CD8-positive, alpha-beta memory T cell (primary cell): ENCODE results near the gene PRKCZ. TPM values are rescaled to one million over a fixed set of nuclear protein-coding genes. Genes with fewer than 3 reads are reported as not detected.
"Not testable (repeated sequence)": the region's sequence is repeated elsewhere in the genome, so short reads cannot be mapped to it uniquely, and the experiment has no call there.

ENCODE experiments used
- CTCF ChIA-PET: fragments of 350-600 bp; sonication (Branson Sonifier 250); formaldehyde crosslinking; loops from one replicate; lab custom pipeline; 2021; ENCODE audit warnings: antibody characterized with exemption; lab: Charles Lee
- POLR2A ChIA-PET: fragments of 350-600 bp; sonication (Branson Sonifier 250); formaldehyde crosslinking; loops from one replicate; lab custom pipeline; 2021; ENCODE audit warnings: antibody characterized with exemption; lab: Charles Lee
- DNase-seq, 5 donors: peaks; one replicate each; pipeline versions ENCODE4 v3.0.0 to v3.0.0-alpha.2; 2020 to 2022; ENCODE audit warnings: mixed read lengths in 1 of 5
- H3K27ac ChIP-seq: one replicate; pipeline ENCODE4 v1.7.0; 2013; ENCODE audit warnings: low read depth, mild to moderate bottlenecking, low read length, moderate library complexity
- H3K27me3 ChIP-seq: 2 replicates; pipeline ENCODE4 v1.7.0; 2013; ENCODE audit warnings: low read length, mild to moderate bottlenecking; ENCODE audit not compliant: insufficient read depth, poor library complexity, severe bottlenecking
- H3K36me3 ChIP-seq: 2 replicates; pipeline ENCODE4 v1.7.0; 2013; ENCODE audit warnings: mild to moderate bottlenecking, low read length, moderate library complexity; ENCODE audit not compliant: insufficient read depth
- H3K4me1 ChIP-seq: 2 replicates; pipeline ENCODE4 v1.7.0; 2013; ENCODE audit warnings: mild to moderate bottlenecking, low read length, moderate library complexity; ENCODE audit not compliant: insufficient read depth
- H3K4me3 ChIP-seq: 2 replicates; pipeline ENCODE4 v1.7.0; 2013; ENCODE audit warnings: mild to moderate bottlenecking, low read length
- H3K9me3 ChIP-seq: 2 replicates; pipeline ENCODE4 v1.7.0; 2013; ENCODE audit warnings: mild to moderate bottlenecking, low read length
- H3K27ac Mint-ChIP-seq, 8 donors: one replicate each; pipeline ENCODE4 v1.8.0; 2020 to 2021; ENCODE audit warnings: mixed read lengths in 8 of 8, mild to moderate bottlenecking in 6 of 8, inconsistent platforms in 3 of 8, moderate library complexity in 3 of 8
- H3K27me3 Mint-ChIP-seq, 2 donors: one replicate each; pipeline ENCODE4 v1.8.0; 2020 to 2021; ENCODE audit warnings: mixed read lengths in 2 of 2, mild to moderate bottlenecking in 1 of 2, moderate library complexity in 1 of 2
- H3K36me3 Mint-ChIP-seq, 3 donors: one replicate each; pipeline ENCODE4 v1.8.0; 2020 to 2021; ENCODE audit warnings: mixed read lengths in 3 of 3, inconsistent platforms in 1 of 3, mild to moderate bottlenecking in 1 of 3
- H3K4me1 Mint-ChIP-seq, 3 donors: one replicate each; pipeline ENCODE4 v1.8.0; 2020 to 2021; ENCODE audit warnings: mixed read lengths in 3 of 3, inconsistent platforms in 1 of 3, mild to moderate bottlenecking in 1 of 3
- H3K4me3 Mint-ChIP-seq, 7 donors: one replicate each; pipeline ENCODE4 v1.8.0; 2020 to 2021; ENCODE audit warnings: mixed read lengths in 7 of 7, mild to moderate bottlenecking in 6 of 7, moderate library complexity in 4 of 7, inconsistent platforms in 2 of 7
- H3K9me3 Mint-ChIP-seq, 5 donors: one replicate each; pipeline ENCODE4 v1.8.0; 2020 to 2022; ENCODE audit warnings: mixed read lengths in 5 of 5, mild to moderate bottlenecking in 3 of 5, moderate library complexity in 2 of 5, inconsistent platforms in 1 of 5
- polyA plus RNA-seq: library from polyadenylated mRNA; unstranded; fragments of 300-500 nt; fragmentation: Illumina TruSeq; gene quantifications from one replicate; pipeline ENCODE4 v1.2.3, GENCODE V29; 2021
- total RNA-seq, 2 experiments: library from RNA; stranded (reverse); gene quantifications; one replicate each; pipeline ENCODE4 v1.2.3, GENCODE V29; 2021

The PRKCZ gene
- total and polyA plus RNA-seq, 3 experiments from 2014 or later = 13.8 to 17.4 (median 15.4) TPM

GRCh38 chr1:2134266-2134620, 84.0 kb downstream of the PRKCZ start:
- Mint-ChIP-seq H3K4me1 (peaks cover 15 to 45% (median 21%) of the 10 kb centered on the region in 3 donors), H3K27ac (peak overlapping the region in 7 of 8 donors; percentile 47 to 88 (median 66)), H3K36me3 (peaks cover 0 to 7% (median 0%) of the 10 kb centered on the region in 3 donors), H3K27me3 (no peaks in the 10 kb centered on the region), H3K9me3 (no peaks in the 10 kb centered on the region), H3K4me3 (peak overlapping the region in 3 of 7 donors; percentile 41 to 61 (median 52))
- POLR2A ChIA-PET = no interaction called here
- Histone ChIP-seq H3K4me3 (no peak overlapping the region), H3K4me1 (peaks cover 10% of the 10 kb centered on the region), H3K36me3 (no peaks in the 10 kb centered on the region), H3K27me3 (no peaks in the 10 kb centered on the region), H3K27ac (no peak overlapping the region), H3K9me3 (no peaks in the 10 kb centered on the region)
- no peak for DNase-seq
- CTCF ChIA-PET = interaction anchor here (1.5 kb wide), 1 partner anchor 15 kb away, joined by 4 read pairs; no protein-coding TSS in a partner anchor

- no peaks in the 10 kb centered on the region for H3K27me3 Mint-ChIP-seq
- peak overlapping the region in 2 of 7 donors; percentile 9 to 45 for H3K4me3 Mint-ChIP-seq
- H3K36me3 Mint-ChIP-seq = peaks cover 0 to 7% (median 0%) of the 10 kb centered on the region in 3 donors
- Histone ChIP-seq H3K27me3 (no peaks in the 10 kb centered on the region), H3K9me3 (no peaks in the 10 kb centered on the region), H3K4me1 (peaks cover 13% of the 10 kb centered on the region), H3K27ac (no peak overlapping the region), H3K4me3 (no peak overlapping the region), H3K36me3 (no peaks in the 10 kb centered on the region)
- ChIA-PET POLR2A (no interaction called here), CTCF (interaction anchor here (1.6 kb wide), 1 partner anchor 247 kb away, joined by 3 read pairs; no protein-coding TSS in a partner anchor)
- peak overlapping the region in 4 of 8 donors; percentile 54 to 88 (median 81) for H3K27ac Mint-ChIP-seq
- H3K4me1 Mint-ChIP-seq = peaks cover 17 to 49% (median 23%) of the 10 kb centered on the region in 3 donors
- no peaks in the 10 kb centered on the region for H3K9me3 Mint-ChIP-seq
- no peak for DNase-seq
Observed at GRCh38 chr1:2134621-2135307, 84.6 kb downstream of the PRKCZ start.

DNA sequence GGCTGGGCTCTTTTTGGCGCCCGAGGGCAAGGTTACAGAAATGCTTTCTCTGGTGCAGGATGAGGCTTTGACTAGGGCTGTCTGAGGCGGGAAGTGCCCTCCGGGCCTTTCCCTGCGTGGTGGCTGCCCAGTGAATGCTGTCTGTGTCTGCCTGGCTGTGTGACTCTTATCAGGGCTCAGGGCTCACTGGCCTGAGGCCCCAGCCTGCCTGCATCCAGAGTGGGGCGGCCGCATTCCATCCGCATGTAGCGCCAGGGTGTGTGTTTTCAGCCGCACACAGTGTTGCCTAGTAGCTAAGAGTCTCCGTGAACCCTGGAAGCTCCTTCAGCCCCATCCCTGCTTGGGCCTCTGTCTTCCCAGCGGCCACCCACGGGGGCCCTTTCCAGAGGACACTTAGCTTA, 85.2 kb downstream of the PRKCZ start:
- H3K27me3 Mint-ChIP-seq = no peaks in the 10 kb centered on the region
- no peak for DNase-seq
- Histone ChIP-seq H3K27me3 (no peaks in the 10 kb centered on the region), H3K4me3 (no peak overlapping the region), H3K9me3 (no peaks in the 10 kb centered on the region), H3K4me1 (peaks cover 15% of the 10 kb centered on the region), H3K36me3 (no peaks in the 10 kb centered on the region), H3K27ac (no peak overlapping the region)
- ChIA-PET POLR2A (no interaction called here), CTCF (interaction anchor here (1.6 kb wide), 1 partner anchor 247 kb away, joined by 3 read pairs; no protein-coding TSS in a partner anchor)
- H3K27ac Mint-ChIP-seq = peak overlapping the region in 2 of 8 donors; percentile 22 to 61
- no peaks in the 10 kb centered on the region for H3K9me3 Mint-ChIP-seq
- H3K4me1 Mint-ChIP-seq = peaks cover 21 to 54% (median 28%) of the 10 kb centered on the region in 3 donors
- peaks cover 0 to 8% (median 0%) of the 10 kb centered on the region in 3 donors for H3K36me3 Mint-ChIP-seq
- H3K4me3 Mint-ChIP-seq = peak overlapping the region in 1 of 7 donors; percentile 10

- no peak overlapping the region for H3K27ac ChIP-seq
- peaks cover 15% of the 10 kb centered on the region for H3K4me1 ChIP-seq
- POLR2A ChIA-PET = no interaction called here
- Mint-ChIP-seq H3K27ac (peak overlapping the region in 5 of 8 donors; percentile 44 to 92 (median 61)), H3K4me3 (peak overlapping the region in 1 of 7 donors; percentile 10), H3K36me3 (peaks cover 0 to 8% (median 0%) of the 10 kb centered on the region in 3 donors), H3K9me3 (no peaks in the 10 kb centered on the region), H3K27me3 (no peaks in the 10 kb centered on the region), H3K4me1 (peaks cover 21 to 54% (median 28%) of the 10 kb centered on the region in 3 donors)
- DNase-seq = no peak
- H3K9me3 ChIP-seq = no peaks in the 10 kb centered on the region
- no peak overlapping the region for H3K4me3 ChIP-seq
- H3K36me3 ChIP-seq = no peaks in the 10 kb centered on the region
- no peaks in the 10 kb centered on the region for H3K27me3 ChIP-seq
- CTCF ChIA-PET = interaction anchor here (1.6 kb wide), 1 partner anchor 246 kb away, joined by 3 read pairs; no protein-coding TSS in a partner anchor
Observed at GRCh38 chr1:2135941-2136340, 85.7 kb downstream of the PRKCZ start.

- Mint-ChIP-seq H3K36me3 (peaks cover 0 to 8% (median 0%) of the 10 kb centered on the region in 3 donors), H3K4me3 (peak overlapping the region in 1 of 7 donors; percentile 80), H3K27ac (peak overlapping the region in 6 of 8 donors; percentile 52 to 92 (median 81)), H3K9me3 (no peaks in the 10 kb centered on the region), H3K4me1 (peaks cover 21 to 49% (median 28%) of the 10 kb centered on the region in 3 donors), H3K27me3 (no peaks in the 10 kb centered on the region)
- Histone ChIP-seq H3K36me3 (no peaks in the 10 kb centered on the region), H3K4me1 (peaks cover 15% of the 10 kb centered on the region), H3K4me3 (no peak overlapping the region), H3K27ac (no peak overlapping the region), H3K27me3 (no peaks in the 10 kb centered on the region), H3K9me3 (no peaks in the 10 kb centered on the region)
- ChIA-PET POLR2A (no interaction called here), CTCF (interaction anchor here (1.6 kb wide), 1 partner anchor 245 kb away, joined by 3 read pairs; no protein-coding TSS in a partner anchor)
- no peak for DNase-seq
Observed at GRCh38 chr1:2136386-2137235, 86.4 kb downstream of the PRKCZ start.

DNA sequence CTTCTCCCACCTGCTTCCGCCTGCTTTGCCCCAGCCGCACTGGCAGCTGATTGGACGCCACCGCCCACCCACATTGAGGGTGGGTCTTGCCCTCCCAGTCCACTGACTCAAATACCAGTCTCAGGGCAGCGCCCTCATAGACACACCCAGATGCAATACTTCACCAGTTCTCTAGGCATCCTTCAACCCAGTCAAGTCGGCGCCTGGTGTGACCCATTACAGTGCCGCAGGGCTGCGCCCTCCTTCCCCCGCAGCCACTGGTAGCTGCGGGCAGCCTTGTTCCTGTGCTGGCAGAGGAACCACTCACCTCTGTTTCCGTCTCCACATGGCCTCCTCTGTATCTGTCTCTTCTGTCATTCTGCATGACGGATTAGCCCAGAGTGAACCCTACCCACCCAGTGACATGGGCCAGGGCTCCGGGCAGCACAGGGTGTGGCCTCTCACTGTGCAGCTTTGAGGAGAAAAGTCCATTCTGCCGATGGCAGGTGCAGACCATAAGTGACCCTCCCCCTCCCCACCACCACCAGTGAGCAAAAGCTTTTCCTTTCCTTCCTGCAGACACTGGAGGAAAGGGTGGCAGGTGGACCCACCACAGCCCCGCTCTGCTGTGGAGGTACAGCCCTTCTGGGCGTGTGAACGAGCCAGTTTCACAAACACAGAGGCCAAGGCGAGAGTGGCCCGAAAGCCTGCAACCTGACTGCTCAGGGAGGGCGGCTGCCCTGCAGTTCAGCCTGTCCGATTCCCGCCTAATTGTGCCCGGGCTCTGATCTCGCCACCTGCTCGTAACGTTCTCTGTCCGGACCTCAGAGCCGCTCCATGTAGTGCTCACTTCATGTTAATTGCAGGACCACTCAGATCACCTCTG, 87.3 kb downstream of the PRKCZ start:
- peak overlapping the region in 2 of 7 donors; percentile 8 to 80 for H3K4me3 Mint-ChIP-seq
- peaks cover 10% of the 10 kb centered on the region for H3K4me1 ChIP-seq
- CTCF ChIA-PET = no interaction called here
- peak in 1 of 5 donors; percentile 26 for DNase-seq
- no peaks in the 10 kb centered on the region for H3K27me3 Mint-ChIP-seq
- peak overlapping the region in 5 of 8 donors; percentile 74 to 92 (median 82) for H3K27ac Mint-ChIP-seq
- H3K36me3 Mint-ChIP-seq = peaks cover 0 to 8% (median 0%) of the 10 kb centered on the region in 3 donors
- no peak overlapping the region for H3K27ac ChIP-seq
- no peaks in the 10 kb centered on the region for H3K36me3 ChIP-seq
- no peaks in the 10 kb centered on the region for H3K9me3 ChIP-seq
- H3K9me3 Mint-ChIP-seq = no peaks in the 10 kb centered on the region
- H3K27me3 ChIP-seq = no peaks in the 10 kb centered on the region
- POLR2A ChIA-PET = no interaction called here
- H3K4me1 Mint-ChIP-seq = peaks cover 16 to 41% (median 24%) of the 10 kb centered on the region in 3 donors
- H3K4me3 ChIP-seq = no peak overlapping the region

DNA sequence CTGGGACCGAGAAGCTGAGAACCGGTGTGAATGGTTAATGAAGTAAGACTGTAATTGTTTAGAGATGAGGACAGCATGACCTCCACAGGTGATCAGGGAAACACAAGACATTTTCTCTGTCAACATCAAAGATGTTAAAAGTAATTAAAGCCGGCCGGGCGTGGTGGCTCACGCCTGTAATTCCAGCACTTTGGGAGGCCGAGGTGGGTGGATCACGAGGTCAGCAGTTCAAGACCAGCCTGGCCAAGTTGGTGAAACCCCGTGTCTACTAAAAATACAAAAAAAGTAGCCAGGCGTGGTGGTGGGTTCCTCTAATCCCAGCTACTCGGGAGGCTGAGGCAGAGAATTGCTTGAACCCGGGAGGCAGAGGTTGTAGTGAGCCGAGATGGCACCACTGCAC, 88.9 kb downstream of the PRKCZ start:
- H3K27ac Mint-ChIP-seq = peak overlapping the region in 2 of 8 donors; percentile 26 to 74
- CTCF ChIA-PET = interaction anchor here (1.1 to 3.4 kb wide), 5 partner anchors 11 to 47 kb away, joined by 3 to 20 read pairs (median 8); no protein-coding TSS in a partner anchor
- H3K27me3 Mint-ChIP-seq, H3K27ac ChIP-seq, H3K4me1 ChIP-seq, H3K4me3 ChIP-seq, H3K9me3 Mint-ChIP-seq, H3K9me3 ChIP-seq, H3K27me3 ChIP-seq, DNase-seq, H3K4me3 Mint-ChIP-seq, H3K36me3 ChIP-seq: not testable (repeated sequence)
- H3K4me1 Mint-ChIP-seq = peaks cover 7 to 28% (median 18%) of the 10 kb centered on the region in 3 donors
- POLR2A ChIA-PET = interaction anchor here (1.4 kb wide), 1 partner anchor 10 kb away, joined by 3 read pairs; no protein-coding TSS in a partner anchor
- H3K36me3 Mint-ChIP-seq = peaks cover 0 to 11% (median 0%) of the 10 kb centered on the region in 3 donors
